SK-N-SH (cell line): ENCODE measurements around the gene GPATCH11. TPM values are rescaled to one million over a fixed set of nuclear protein-coding genes. Genes with fewer than 3 reads are reported as not detected.

Source experiments
- CTCF ChIA-PET: fragments of 300-600, 350-600 bp; formaldehyde crosslinking; extraction: SDS; loops from one replicate; lab custom pipeline; 2021; lab: Yijun Ruan, JAX
- POLR2A ChIA-PET: fragments of 350-600 bp; sonication (Branson Sonifier 250); formaldehyde crosslinking; extraction: SDS; loops from one replicate; lab custom pipeline; 2020; ENCODE audit warnings: antibody characterized with exemption, inconsistent platforms; lab: Yijun Ruan, JAX
- DNase-seq: peaks from one replicate; pipeline ENCODE4 v3.0.0; 2012
- H2AFZ ChIP-seq: fragments of 200-600 bp; sonication (generic); 2 replicates; pipeline ENCODE4 v1.8.1; 2016; ENCODE audit warnings: antibody characterized with exemption, mild to moderate bottlenecking, low read depth
- H3F3A ChIP-seq: fragments of 200-600 bp; sonication (generic); replicated peaks from 2 replicates; pipeline ENCODE3; 2016; ENCODE audit warnings: antibody characterized with exemption, mild to moderate bottlenecking; ENCODE audit not compliant: insufficient read depth
- H3K27ac ChIP-seq, 2 experiments: fragments of 200-500 bp in 1 of 2; fragments of 200-600 bp in 1 of 2; sonication (Bioruptor generic) in 1 of 2; sonication (generic), shearing (Covaris generic) in 1 of 2; 2 replicates each; pipeline versions ENCODE4 v1.5.1 to v1.6.1; 2014 to 2016; ENCODE audit warnings: low read depth in 2 of 2, inconsistent platforms in 1 of 2, low read length in 1 of 2, mild to moderate bottlenecking in 1 of 2, mixed read lengths in 1 of 2
- H3K27me3 ChIP-seq: fragments of 200-600 bp; sonication (generic), shearing (Covaris generic); 2 replicates; pipeline ENCODE4 v1.6.1; 2016; ENCODE audit warnings: mixed run types; ENCODE audit not compliant: insufficient read depth
- H3K36me3 ChIP-seq, 2 experiments: fragments of 200-500 bp in 1 of 2; fragments of 200-600 bp in 1 of 2; sonication (Bioruptor generic) in 1 of 2; sonication (generic) in 1 of 2; replicated peaks in 1 of 2; 2 replicates each; pipeline versions ENCODE3 to v1.5.1; 2014 to 2016; ENCODE audit warnings: low read length in 1 of 2, mild to moderate bottlenecking in 1 of 2; ENCODE audit not compliant: insufficient read depth in 2 of 2, control insufficient read depth in 1 of 2
- H3K4me1 ChIP-seq, 2 experiments: fragments of 200-500 bp in 1 of 2; fragments of 200-600 bp in 1 of 2; sonication (Bioruptor generic) in 1 of 2; sonication (generic), shearing (Covaris generic) in 1 of 2; 2 replicates each; pipeline versions ENCODE4 v1.5.1 to v1.6.1; 2014 to 2016; ENCODE audit warnings: low read depth in 1 of 2, low read length in 1 of 2, mixed run types in 1 of 2; ENCODE audit not compliant: insufficient read depth in 2 of 2, control insufficient read depth in 1 of 2
- H3K4me2 ChIP-seq: fragments of 200-600 bp; sonication (generic), shearing (Covaris generic); 2 replicates; pipeline ENCODE4 v1.6.1; 2017; ENCODE audit warnings: mixed run types
- H3K4me3 ChIP-seq, 2 experiments: fragments of 200-500 bp in 1 of 2; fragments of 200-600 bp in 1 of 2; sonication (Bioruptor generic) in 1 of 2; sonication (generic), shearing (Covaris generic) in 1 of 2; 2 replicates each; pipeline versions ENCODE4 v1.5.1 to v1.8.1; 2014 to 2016; ENCODE audit warnings: low read depth in 2 of 2, inconsistent platforms in 1 of 2, low read length in 1 of 2, mild to moderate bottlenecking in 1 of 2, mixed read lengths in 1 of 2, moderate library complexity in 1 of 2
- H3K79me2 ChIP-seq: fragments of 200-600 bp; sonication (generic); 2 replicates; pipeline ENCODE4 v1.8.1; 2017; ENCODE audit warnings: mild to moderate bottlenecking; ENCODE audit not compliant: insufficient read depth
- H3K9ac ChIP-seq: fragments of 200-600 bp; sonication (generic); 2 replicates; pipeline ENCODE4 v1.6.1; 2017; ENCODE audit warnings: mixed run types
- H3K9me2 ChIP-seq: fragments of 200-600 bp; sonication (generic); 2 replicates; pipeline ENCODE4 v1.6.1; 2017; ENCODE audit warnings: mixed run types
- H3K9me3 ChIP-seq: fragments of 200-600 bp; sonication (generic); 2 replicates; pipeline ENCODE4 v1.6.1; 2017; ENCODE audit warnings: mixed run types, mild to moderate bottlenecking, moderate library complexity
- H4K20me1 ChIP-seq: fragments of 200-600 bp; sonication (generic); 2 replicates; pipeline ENCODE4 v1.6.1; 2017; ENCODE audit warnings: mild to moderate bottlenecking, mixed run types; ENCODE audit not compliant: insufficient read depth
- ELF1 ChIP-seq: IDR thresholded peaks from 2 replicates; pipeline ENCODE4 v1.4.0; 2012
- EP300 ChIP-seq, 2 experiments: IDR thresholded peaks; 2 replicates each; pipeline versions ENCODE4 v1.4.0 to v1.6.1; 2012; ENCODE audit warnings: borderline replicate concordance in 1 of 2, low read depth in 1 of 2, low read length in 1 of 2
- EZH2phosphoT487 ChIP-seq: fragments of 200-600 bp; sonication (generic); IDR thresholded peaks from 2 replicates; pipeline ENCODE4 v1.6.1; 2017; ENCODE audit warnings: low read depth, mixed run types, mild to moderate bottlenecking, antibody characterized with exemption, moderate library complexity, borderline replicate concordance
- FOXM1 ChIP-seq: IDR thresholded peaks from 2 replicates; pipeline ENCODE4 v1.4.0; 2012; ENCODE audit warnings: low read depth, mild to moderate bottlenecking
- GABPA ChIP-seq: IDR thresholded peaks from 2 replicates; pipeline ENCODE4 v1.4.0; 2012; ENCODE audit warnings: low read depth, mild to moderate bottlenecking
- GATA2 ChIP-seq: sonication (generic); formaldehyde crosslinking; IDR thresholded peaks from 2 replicates; pipeline ENCODE4 v1.5.0; 2020; ENCODE audit warnings: mild to moderate bottlenecking, missing genetic modification reagents
- IRF3 ChIP-seq: fragments of 150-350 bp; IDR thresholded peaks from 2 replicates; pipeline ENCODE4 v1.6.1; 2016; ENCODE audit warnings: mild to moderate bottlenecking, low read depth, low read length
- MXI1 ChIP-seq: IDR thresholded peaks from 2 replicates; pipeline ENCODE4 v1.6.1; 2012; ENCODE audit warnings: mild to moderate bottlenecking, low read depth, low read length, improper control_type of control experiment
- NFIC ChIP-seq: IDR thresholded peaks from 2 replicates; pipeline ENCODE4 v1.4.0; 2012; ENCODE audit warnings: borderline replicate concordance
- NRF1 ChIP-seq: IDR thresholded peaks from 2 replicates; pipeline ENCODE4 v1.6.1; 2012; ENCODE audit warnings: low read depth, mild to moderate bottlenecking, low read length
- RAD21 ChIP-seq: IDR thresholded peaks from 2 replicates; pipeline ENCODE4 v1.6.1; 2012; ENCODE audit warnings: mild to moderate bottlenecking, low read length
- RCOR1 ChIP-seq: fragments of 150-350 bp; IDR thresholded peaks from 2 replicates; pipeline ENCODE4 v1.6.1; 2017; ENCODE audit warnings: antibody characterized with exemption, low read length
- REST ChIP-seq: IDR thresholded peaks from 2 replicates; pipeline ENCODE4 v1.6.1; 2012; ENCODE audit warnings: mild to moderate bottlenecking, low read depth, low read length, moderate library complexity
- RFX5 ChIP-seq: IDR thresholded peaks from 2 replicates; pipeline ENCODE4 v1.6.1; 2012; ENCODE audit warnings: mild to moderate bottlenecking, improper control_type of control experiment, low read length
- RXRA ChIP-seq: IDR thresholded peaks from 2 replicates; pipeline ENCODE4 v1.4.0; 2012; ENCODE audit warnings: low read depth, mild to moderate bottlenecking, borderline replicate concordance
- SMC3 ChIP-seq: IDR thresholded peaks from 2 replicates; pipeline ENCODE4 v1.6.1; 2012; ENCODE audit warnings: low read depth, low read length, improper control_type of control experiment
- USF2 ChIP-seq: fragments of 150-350 bp; IDR thresholded peaks from 2 replicates; pipeline ENCODE4 v1.6.1; 2017; ENCODE audit warnings: antibody characterized with exemption, low read length, low read depth, borderline replicate concordance
- YY1 ChIP-seq: IDR thresholded peaks from 2 replicates; pipeline ENCODE4 v1.4.0; 2012; ENCODE audit warnings: low read depth, mild to moderate bottlenecking
- WGBS: methylation state at CpG from one replicate; pipeline ENCODE4 v1.1.6; 2017; ENCODE audit warnings: low lambda C conversion rate; 5-methylcytosine and 5-hydroxymethylcytosine counted together
- polyA plus RNA-seq, 3 experiments: library from polyadenylated mRNA; depleted of rRNA; stranded (reverse); fragments of >200 nt; gene quantifications; 2 replicates each; pipeline ENCODE4 v1.2.3, GENCODE V29; 2012
- TF ChIP-seq, protein P1 (sequence below): IDR thresholded peaks from 2 replicates; pipeline ENCODE4 v1.4.0; 2012; ENCODE audit warnings: low read depth, borderline replicate concordance

Gene GPATCH11
- polyA plus RNA-seq, 1 of the 3 experiments (the other 2 are of a cell fraction) = 2.9 TPM

- POLR2A ChIA-PET = no interaction called here
- no peak overlapping the region for H3K9ac ChIP-seq
- no peaks in the 10 kb centered on the region for H4K20me1 ChIP-seq
- no peaks in the 10 kb centered on the region for H3K9me3 ChIP-seq
- no peaks in the 10 kb centered on the region for H3K79me2 ChIP-seq
- peaks cover 4% of the 10 kb centered on the region for H3F3A ChIP-seq
- H3K9me2 ChIP-seq = no peaks in the 10 kb centered on the region
- no peak overlapping the region for H3K27ac ChIP-seq
- H3K36me3 ChIP-seq = peaks cover 48 to 52% of the 10 kb centered on the region in 2 experiments
- CTCF ChIA-PET = interaction anchor here (0.8 kb wide), 1 partner anchor 532 kb away, joined by 3 read pairs; no protein-coding TSS in a partner anchor
- no peak for TF ChIP-seq RCOR1
- no peak for TF ChIP-seq REST
- no peak for TF ChIP-seq YY1
- no peak for TF ChIP-seq NFIC
- no peak for TF ChIP-seq FOXM1
- TF ChIP-seq RAD21 = no peak
- TF ChIP-seq USF2 = no peak
- no peak for TF ChIP-seq RXRA
- TF ChIP-seq, protein P1, sequence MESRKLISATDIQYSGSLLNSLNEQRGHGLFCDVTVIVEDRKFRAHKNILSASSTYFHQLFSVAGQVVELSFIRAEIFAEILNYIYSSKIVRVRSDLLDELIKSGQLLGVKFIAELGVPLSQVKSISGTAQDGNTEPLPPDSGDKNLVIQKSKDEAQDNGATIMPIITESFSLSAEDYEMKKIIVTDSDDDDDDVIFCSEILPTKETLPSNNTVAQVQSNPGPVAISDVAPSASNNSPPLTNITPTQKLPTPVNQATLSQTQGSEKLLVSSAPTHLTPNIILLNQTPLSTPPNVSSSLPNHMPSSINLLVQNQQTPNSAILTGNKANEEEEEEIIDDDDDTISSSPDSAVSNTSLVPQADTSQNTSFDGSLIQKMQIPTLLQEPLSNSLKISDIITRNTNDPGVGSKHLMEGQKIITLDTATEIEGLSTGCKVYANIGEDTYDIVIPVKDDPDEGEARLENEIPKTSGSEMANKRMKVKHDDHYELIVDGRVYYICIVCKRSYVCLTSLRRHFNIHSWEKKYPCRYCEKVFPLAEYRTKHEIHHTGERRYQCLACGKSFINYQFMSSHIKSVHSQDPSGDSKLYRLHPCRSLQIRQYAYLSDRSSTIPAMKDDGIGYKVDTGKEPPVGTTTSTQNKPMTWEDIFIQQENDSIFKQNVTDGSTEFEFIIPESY = no peak
- TF ChIP-seq NRF1 = no peak
- TF ChIP-seq GATA2 (CRISPR knock-in tag) = no peak
- TF ChIP-seq GABPA = no peak
- TF ChIP-seq ELF1 = no peak
- no peak for TF ChIP-seq EP300 (IDR thresholded peaks at IDR 0.05; ENCODE audit: borderline replicate concordance in 1 of 2, low read depth in 1 of 2, low read length in 1 of 2)
- no peak for TF ChIP-seq EZH2phosphoT487
- TF ChIP-seq SMC3 = no peak
- TF ChIP-seq RFX5 = no peak
- TF ChIP-seq IRF3 = no peak
- TF ChIP-seq MXI1 = no peak
- no peak overlapping the region for H2AFZ ChIP-seq
- H3K4me2 ChIP-seq = no peak overlapping the region
- no peaks in the 10 kb centered on the region for H3K4me1 ChIP-seq
- WGBS = 97% methylated on average over 5 of the region's 5 CpGs
- no peaks in the 10 kb centered on the region for H3K27me3 ChIP-seq
- no peak for DNase-seq
- H3K4me3 ChIP-seq = no peak overlapping the region
These were observed 34.8 kb downstream of the GPATCH11 start for GRCh38 chr2:37119157-37119556.
